GM20000 (cell line): ENCODE data around the gene ATRN.

Source experiments
- DNase-seq: peaks from one replicate; pipeline ENCODE4 v3.0.0; 2012; ENCODE audit warnings: low spot score
- CTCF ChIP-seq: IDR thresholded peaks from 2 replicates; pipeline ENCODE4 v1.5.1; 2012; ENCODE audit warnings: mild to moderate bottlenecking, control low read depth; ENCODE audit errors: extremely low read depth, missing control alignments

ATRN gene

GRCh38 chr20:3477861-3478544 lies 7.2 kb downstream of the ATRN start:
- TF ChIP-seq CTCF = no peak
- no peak for DNase-seq

- DNase-seq = no peak
These were observed 8.2 kb downstream of the ATRN start for GRCh38 chr20:3479025-3479424.

GRCh38 chr20:3479759-3480615 lies 9.2 kb downstream of the ATRN start:
- no peak for DNase-seq

More at GRCh38 chr20:3479025-3479424, 8.2 kb downstream of the ATRN start:
- TF ChIP-seq CTCF = no peak

GRCh38 chr20:3483309-3483708 lies 12.5 kb downstream of the ATRN start:
- TF ChIP-seq CTCF = no peak
- no peak for DNase-seq

More at GRCh38 chr20:3479759-3480615, 9.2 kb downstream of the ATRN start:
- TF ChIP-seq CTCF = no peak

GRCh38 chr20:3483784-3484183 lies 13.0 kb downstream of the ATRN start:
- TF ChIP-seq CTCF = no peak
- no peak for DNase-seq

- no peak for DNase-seq
- TF ChIP-seq CTCF = no peak
These were observed 15.1 kb downstream of the ATRN start for GRCh38 chr20:3485913-3486312.

GRCh38 chr20:3486850-3487249 lies 16.0 kb downstream of the ATRN start:
- no peak for TF ChIP-seq CTCF
- DNase-seq = no peak
